Measurements from ENCODE around the gene ANGPT4. TPM values are rescaled to one million over a fixed set of nuclear protein-coding genes. Genes with fewer than 3 reads are reported as not detected.

ANGPT4 gene
- total and polyA plus RNA-seq, 2 of the 8 experiments (the other 6 are each of a cell fraction or from before 2014, with no cell fraction given) = 0.07 to 0.33 TPM

GRCh38 chr20:833450-834150, 82.5 kb downstream of the ANGPT4 start, which contains the start of gene FAM110A (continued):
- no peak for TF ChIP-seq CHD7 (IDR thresholded peaks at IDR 0.05; ENCODE audit: insufficient replicate concordance, low read length)
- TF ChIP-seq EP300 (IDR thresholded peaks at IDR 0.05; ENCODE audit: borderline replicate concordance in 1 of 2, low read depth in 2 of 2, low read length in 2 of 2) = peak in 1 of 2 experiments; percentile 96; a peak in 2 of 3 replicates
- no peak for TF ChIP-seq TAF1 (IDR thresholded peaks at IDR 0.05; ENCODE audit: low read depth, low read length)
- TF ChIP-seq CTBP2 (IDR thresholded peaks at IDR 0.05; ENCODE audit: borderline replicate concordance, insufficient read depth, insufficient read length, low read length) = no peak
- no peak for TF ChIP-seq RNF2 (IDR thresholded peaks at IDR 0.05; ENCODE audit: borderline replicate concordance, low read depth, low read length, missing control alignments, poor library complexity, severe bottlenecking)
- no peak for TF ChIP-seq POU5F1 (IDR thresholded peaks at IDR 0.05; ENCODE audit: low read depth, low read length)
- TF ChIP-seq TAF7 (optimal IDR thresholded peaks at IDR 0.05; ENCODE audit: borderline replicate concordance, low read depth, low read length) = peak; percentile 41
- no peak for TF ChIP-seq TCF12 (IDR thresholded peaks at IDR 0.05; ENCODE audit: low read depth, low read length)
- TF ChIP-seq GTF2F1 (IDR thresholded peaks at IDR 0.05; ENCODE audit: borderline replicate concordance, low read depth, low read length) = no peak
